Measurements from ENCODE around the gene C21orf58.

C21orf58 gene

DNA sequence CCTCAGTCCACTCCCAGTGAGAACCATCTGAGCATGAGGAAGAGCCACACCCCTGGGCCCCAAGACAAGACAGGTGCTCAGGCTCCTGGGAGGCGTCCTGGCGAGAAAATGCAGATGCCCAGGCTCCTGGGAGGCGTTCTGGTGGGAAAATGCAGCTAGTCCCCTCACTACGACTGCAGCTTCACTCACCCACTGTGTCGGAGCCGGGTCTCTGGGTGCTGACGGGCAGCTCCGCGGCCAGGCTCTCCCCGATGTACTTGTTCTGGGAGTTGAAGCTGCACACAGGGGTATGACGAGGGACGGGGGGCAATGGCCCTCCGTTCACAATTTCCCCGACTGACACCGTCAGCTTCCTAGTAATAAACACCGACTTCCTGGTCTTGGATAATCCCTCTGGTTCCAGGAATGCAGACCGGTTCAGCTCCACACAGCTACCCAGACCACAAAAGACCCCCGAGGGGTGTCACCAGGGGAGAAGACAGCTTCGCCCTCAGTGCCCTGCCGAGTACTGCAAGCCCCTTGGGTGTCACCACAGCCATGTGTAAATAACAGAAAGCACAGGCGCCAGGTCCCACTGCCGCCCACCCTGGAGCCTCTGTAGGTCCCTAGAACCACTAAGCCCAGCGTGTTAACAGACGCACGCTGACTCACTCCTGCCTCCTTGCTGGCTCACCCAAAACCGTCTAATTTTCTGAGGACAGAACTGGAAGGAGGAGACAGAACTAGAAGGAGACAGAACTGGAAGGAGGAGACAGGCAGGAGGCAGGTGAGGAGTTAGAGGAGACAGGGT is 57.7 kb downstream of the C21orf58 start:
- H2AFZ ChIP-seq (ENCODE audit: low read length): no peak overlapping the region
- H3K4me1 ChIP-seq (ENCODE audit: insufficient read depth, low read length, severe bottlenecking): no peaks in the 10 kb centered on the region
- TF ChIP-seq, protein P1, sequence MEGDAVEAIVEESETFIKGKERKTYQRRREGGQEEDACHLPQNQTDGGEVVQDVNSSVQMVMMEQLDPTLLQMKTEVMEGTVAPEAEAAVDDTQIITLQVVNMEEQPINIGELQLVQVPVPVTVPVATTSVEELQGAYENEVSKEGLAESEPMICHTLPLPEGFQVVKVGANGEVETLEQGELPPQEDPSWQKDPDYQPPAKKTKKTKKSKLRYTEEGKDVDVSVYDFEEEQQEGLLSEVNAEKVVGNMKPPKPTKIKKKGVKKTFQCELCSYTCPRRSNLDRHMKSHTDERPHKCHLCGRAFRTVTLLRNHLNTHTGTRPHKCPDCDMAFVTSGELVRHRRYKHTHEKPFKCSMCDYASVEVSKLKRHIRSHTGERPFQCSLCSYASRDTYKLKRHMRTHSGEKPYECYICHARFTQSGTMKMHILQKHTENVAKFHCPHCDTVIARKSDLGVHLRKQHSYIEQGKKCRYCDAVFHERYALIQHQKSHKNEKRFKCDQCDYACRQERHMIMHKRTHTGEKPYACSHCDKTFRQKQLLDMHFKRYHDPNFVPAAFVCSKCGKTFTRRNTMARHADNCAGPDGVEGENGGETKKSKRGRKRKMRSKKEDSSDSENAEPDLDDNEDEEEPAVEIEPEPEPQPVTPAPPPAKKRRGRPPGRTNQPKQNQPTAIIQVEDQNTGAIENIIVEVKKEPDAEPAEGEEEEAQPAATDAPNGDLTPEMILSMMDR (IDR thresholded peaks at IDR 0.05; ENCODE audit: low read length): no peak
- no peak for TF ChIP-seq EZH2 (IDR thresholded peaks at IDR 0.05; ENCODE audit: borderline replicate concordance, low read length)
- no peaks in the 10 kb centered on the region for H3K79me2 ChIP-seq (ENCODE audit: insufficient read depth, low read length)
- no peaks in the 10 kb centered on the region for H3K9me3 ChIP-seq (ENCODE audit: low read length)
- no peak overlapping the region for H3K9ac ChIP-seq (ENCODE audit: low read length)
- no peaks in the 10 kb centered on the region for H3K9me2 ChIP-seq (ENCODE audit: low read depth, low read length)
- H3K4me3 ChIP-seq (ENCODE audit: low read depth, low read length, poor library complexity, severe bottlenecking): no peak overlapping the region
- no peaks in the 10 kb centered on the region for H4K20me1 ChIP-seq (ENCODE audit: insufficient read depth, low read length)
- peaks cover 89% of the 10 kb centered on the region for H3K36me3 ChIP-seq (ENCODE audit: insufficient read depth, low read length)
- H3F3A ChIP-seq (ENCODE audit: insufficient read depth, low read length): no peaks in the 10 kb centered on the region
- H3K27me3 ChIP-seq (ENCODE audit: insufficient read depth, low read length): no peaks in the 10 kb centered on the region
- H3K4me2 ChIP-seq (ENCODE audit: low read length): no peak overlapping the region
- H3K27ac ChIP-seq (ENCODE audit: low read depth, low read length, poor library complexity, severe bottlenecking): no peak overlapping the region

DNA sequence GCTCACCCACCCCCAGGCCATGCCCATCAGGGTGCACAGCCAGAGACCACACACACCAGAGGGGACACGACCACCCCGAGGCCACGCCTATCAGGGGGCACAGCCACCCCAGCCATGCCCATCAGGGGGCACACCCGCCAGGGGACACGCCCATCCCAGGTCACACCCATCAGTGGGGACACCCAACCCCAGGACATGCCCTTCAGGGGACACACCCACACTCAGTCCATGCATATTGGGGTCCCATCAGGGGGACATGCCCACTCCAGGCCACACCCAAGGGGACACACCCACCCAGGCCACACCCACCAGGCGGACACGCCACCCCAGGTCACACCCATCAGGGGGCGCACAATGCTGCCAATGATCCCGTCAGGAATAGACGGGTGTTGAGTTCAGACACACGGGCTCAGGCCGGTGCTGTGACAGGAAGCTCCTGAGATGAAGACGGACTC is 59.0 kb downstream of the C21orf58 start:
- H2AFZ ChIP-seq (ENCODE audit: low read length): no peak overlapping the region
- H3K4me3 ChIP-seq (ENCODE audit: low read depth, low read length, poor library complexity, severe bottlenecking): no peak overlapping the region
- H3K4me1 ChIP-seq (ENCODE audit: insufficient read depth, low read length, severe bottlenecking): no peaks in the 10 kb centered on the region
- no peaks in the 10 kb centered on the region for H4K20me1 ChIP-seq (ENCODE audit: insufficient read depth, low read length)
- H3K4me2 ChIP-seq (ENCODE audit: low read length): no peak overlapping the region
- TF ChIP-seq EZH2 (IDR thresholded peaks at IDR 0.05; ENCODE audit: borderline replicate concordance, low read length): no peak
- TF ChIP-seq, protein P1 (IDR thresholded peaks at IDR 0.05; ENCODE audit: low read length): no peak
- H3K9ac ChIP-seq (ENCODE audit: low read length): no peak overlapping the region
- no peak overlapping the region for H3K27ac ChIP-seq (ENCODE audit: low read depth, low read length, poor library complexity, severe bottlenecking)
- H3K9me3 ChIP-seq (ENCODE audit: low read length): no peaks in the 10 kb centered on the region
- peaks cover 89% of the 10 kb centered on the region for H3K36me3 ChIP-seq (ENCODE audit: insufficient read depth, low read length)
- H3K27me3 ChIP-seq (ENCODE audit: insufficient read depth, low read length): no peaks in the 10 kb centered on the region
- H3K79me2 ChIP-seq (ENCODE audit: insufficient read depth, low read length): no peaks in the 10 kb centered on the region
- H3F3A ChIP-seq (ENCODE audit: insufficient read depth, low read length): no peaks in the 10 kb centered on the region
- H3K9me2 ChIP-seq (ENCODE audit: low read depth, low read length): no peaks in the 10 kb centered on the region

DNA sequence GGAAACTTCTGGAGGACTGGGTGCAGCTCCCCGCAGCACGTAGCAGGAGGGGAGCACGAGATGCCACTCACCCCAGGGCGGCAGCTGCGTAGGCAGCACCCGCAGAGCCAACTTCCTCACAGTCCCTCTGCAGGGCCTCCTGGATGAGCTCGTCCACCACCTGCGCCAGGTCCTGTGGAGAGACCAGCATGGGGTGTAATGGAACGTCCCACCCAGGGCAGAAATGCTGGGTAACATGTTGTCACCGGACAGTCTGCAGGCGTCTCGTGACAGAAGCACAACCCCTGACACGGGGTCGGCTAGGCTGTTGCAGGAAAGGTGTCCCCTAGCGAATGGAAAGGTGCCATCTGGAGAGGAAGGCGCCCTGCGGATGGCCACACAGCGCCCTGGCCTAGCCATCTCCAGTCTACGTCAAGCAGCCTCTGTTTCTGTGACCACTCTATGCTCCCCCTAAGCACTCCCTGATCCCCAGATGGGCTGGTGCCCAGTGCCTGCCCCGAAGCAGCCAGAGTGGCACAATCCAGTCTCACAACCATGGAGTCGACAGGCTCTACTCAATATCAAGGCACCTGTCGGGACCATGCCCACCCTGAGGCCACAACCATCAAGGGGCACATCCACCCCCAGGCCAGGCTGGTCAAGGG is 59.5 kb downstream of the C21orf58 start:
- Histone ChIP-seq H3K27me3 (ENCODE audit: insufficient read depth, low read length) (no peaks in the 10 kb centered on the region), H3K9ac (ENCODE audit: low read length) (no peak overlapping the region), H4K20me1 (ENCODE audit: insufficient read depth, low read length) (no peaks in the 10 kb centered on the region), H3K4me1 (ENCODE audit: insufficient read depth, low read length, severe bottlenecking) (no peaks in the 10 kb centered on the region), H3K27ac (ENCODE audit: low read depth, low read length, poor library complexity, severe bottlenecking) (no peak overlapping the region), H3F3A (ENCODE audit: insufficient read depth, low read length) (no peaks in the 10 kb centered on the region), H3K9me3 (ENCODE audit: low read length) (no peaks in the 10 kb centered on the region), H3K79me2 (ENCODE audit: insufficient read depth, low read length) (no peaks in the 10 kb centered on the region), H3K9me2 (ENCODE audit: low read depth, low read length) (no peaks in the 10 kb centered on the region), H3K4me2 (ENCODE audit: low read length) (no peak overlapping the region), H3K4me3 (ENCODE audit: low read depth, low read length, poor library complexity, severe bottlenecking) (no peak overlapping the region), H2AFZ (ENCODE audit: low read length) (no peak overlapping the region), H3K36me3 (ENCODE audit: insufficient read depth, low read length) (peaks cover 88% of the 10 kb centered on the region)
- TF ChIP-seq, protein P1 (IDR thresholded peaks at IDR 0.05; ENCODE audit: low read length): no peak
- no peak for TF ChIP-seq EZH2 (IDR thresholded peaks at IDR 0.05; ENCODE audit: borderline replicate concordance, low read length)

Data from OCI-LY1 (cell line).